Ovary (tissue), 3 donors: ENCODE results near the gene POGZ.

Source experiments
- CTCF ChIP-seq, 3 donors: fragments of 450-650 bp in 2 of 3; fragments of 200-600 bp in 1 of 3; IDR thresholded peaks; one replicate each; pipeline versions ENCODE4 v1.5.1 to v1.8.0; 2016 to 2022; ENCODE audit warnings: antibody characterized with exemption in 3 of 3, mild to moderate bottlenecking in 1 of 3
- EP300 ChIP-seq: sonication (generic); formaldehyde crosslinking; IDR thresholded peaks from one replicate; pipeline ENCODE4 v1.6.1; 2017; ENCODE audit warnings: antibody characterized with exemption
- POLR2A ChIP-seq: fragments of 450-650 bp; IDR thresholded peaks from one replicate; pipeline ENCODE4 v1.6.1; 2017; ENCODE audit warnings: antibody characterized with exemption, mild to moderate bottlenecking, moderate library complexity
- donor health status: DM: no; HTN: no; CAD: no.

- TF ChIP-seq POLR2A (no peak), CTCF (IDR thresholded peaks at IDR 0.05) (no peak), EP300 (no peak)
Measured at GRCh38 chr1:151371370-151372057, 87.8 kb downstream of the POGZ start.
